ENCODE results near the gene TMEM121B. TPM values are rescaled to one million over a fixed set of nuclear protein-coding genes. Genes with fewer than 3 reads are reported as not detected.

The TMEM121B gene
- total and polyA plus RNA-seq, 2 experiments from 2014 or later = 2.0 to 7.2 TPM

DNA sequence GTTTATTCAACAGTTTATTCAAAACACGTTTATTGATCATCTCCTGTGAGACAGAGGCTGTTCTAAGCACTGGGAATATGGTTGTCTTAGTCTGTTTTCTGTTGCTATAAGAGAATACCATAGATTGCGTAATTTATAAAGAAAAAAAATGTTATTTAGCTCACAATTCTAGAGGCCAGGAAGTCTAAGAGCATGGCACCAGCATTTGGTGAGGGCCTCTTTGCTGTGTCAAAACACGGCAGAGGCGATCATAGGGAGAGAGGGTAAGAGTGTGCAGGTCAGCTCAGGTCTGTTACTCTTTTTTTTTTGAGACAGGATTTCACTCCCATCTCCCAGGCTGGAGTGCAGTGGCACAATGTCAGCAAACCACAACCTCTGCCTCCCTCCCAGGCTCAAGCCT lies 41.6 kb downstream of the TMEM121B start:
- no peak overlapping the region for H3K4me3 Mint-ChIP-seq
- no peak for DNase-seq (ENCODE audit: low spot score)
- Histone ChIP-seq H3F3A (replicated peaks; ENCODE audit: low read depth) (peaks cover 7% of the 10 kb centered on the region), H3K4me3 (no peak overlapping the region), H2AFZ (peak overlapping the region; percentile 15; the same call in 1 of the 2 replicates), H3K27me3 (ENCODE audit: insufficient read depth) (peaks cover 7% of the 10 kb centered on the region; the same call in 1 of the 2 replicates), H4K20me1 (replicated peaks; ENCODE audit: insufficient read depth) (no peaks in the 10 kb centered on the region), H3K36me3 (ENCODE audit: insufficient read depth) (no peaks in the 10 kb centered on the region), H3K4me1 (ENCODE audit: insufficient read depth) (0 out of 2 replicates have a peak, but pooled peaks cover 5% of the 10 kb centered on the region), H3K27ac (ENCODE audit: low read depth) (no peak overlapping the region), H3K79me2 (replicated peaks; ENCODE audit: insufficient read depth) (no peaks in the 10 kb centered on the region), H3K9me2 (ENCODE audit: insufficient read depth) (no peaks in the 10 kb centered on the region), H3K4me2 (no peak overlapping the region)
- no peak for ATAC-seq
- H3K36me3 Mint-ChIP-seq (ENCODE audit: low read depth) = no peaks in the 10 kb centered on the region
- TF ChIP-seq CREB1 (CRISPR knock-in tag; IDR thresholded peaks at IDR 0.05; ENCODE audit: low read depth) = no peak
- no peak for TF ChIP-seq EZH2phosphoT487 (IDR thresholded peaks at IDR 0.05; ENCODE audit: unreplicated experiment)
- TF ChIP-seq, protein P1, sequence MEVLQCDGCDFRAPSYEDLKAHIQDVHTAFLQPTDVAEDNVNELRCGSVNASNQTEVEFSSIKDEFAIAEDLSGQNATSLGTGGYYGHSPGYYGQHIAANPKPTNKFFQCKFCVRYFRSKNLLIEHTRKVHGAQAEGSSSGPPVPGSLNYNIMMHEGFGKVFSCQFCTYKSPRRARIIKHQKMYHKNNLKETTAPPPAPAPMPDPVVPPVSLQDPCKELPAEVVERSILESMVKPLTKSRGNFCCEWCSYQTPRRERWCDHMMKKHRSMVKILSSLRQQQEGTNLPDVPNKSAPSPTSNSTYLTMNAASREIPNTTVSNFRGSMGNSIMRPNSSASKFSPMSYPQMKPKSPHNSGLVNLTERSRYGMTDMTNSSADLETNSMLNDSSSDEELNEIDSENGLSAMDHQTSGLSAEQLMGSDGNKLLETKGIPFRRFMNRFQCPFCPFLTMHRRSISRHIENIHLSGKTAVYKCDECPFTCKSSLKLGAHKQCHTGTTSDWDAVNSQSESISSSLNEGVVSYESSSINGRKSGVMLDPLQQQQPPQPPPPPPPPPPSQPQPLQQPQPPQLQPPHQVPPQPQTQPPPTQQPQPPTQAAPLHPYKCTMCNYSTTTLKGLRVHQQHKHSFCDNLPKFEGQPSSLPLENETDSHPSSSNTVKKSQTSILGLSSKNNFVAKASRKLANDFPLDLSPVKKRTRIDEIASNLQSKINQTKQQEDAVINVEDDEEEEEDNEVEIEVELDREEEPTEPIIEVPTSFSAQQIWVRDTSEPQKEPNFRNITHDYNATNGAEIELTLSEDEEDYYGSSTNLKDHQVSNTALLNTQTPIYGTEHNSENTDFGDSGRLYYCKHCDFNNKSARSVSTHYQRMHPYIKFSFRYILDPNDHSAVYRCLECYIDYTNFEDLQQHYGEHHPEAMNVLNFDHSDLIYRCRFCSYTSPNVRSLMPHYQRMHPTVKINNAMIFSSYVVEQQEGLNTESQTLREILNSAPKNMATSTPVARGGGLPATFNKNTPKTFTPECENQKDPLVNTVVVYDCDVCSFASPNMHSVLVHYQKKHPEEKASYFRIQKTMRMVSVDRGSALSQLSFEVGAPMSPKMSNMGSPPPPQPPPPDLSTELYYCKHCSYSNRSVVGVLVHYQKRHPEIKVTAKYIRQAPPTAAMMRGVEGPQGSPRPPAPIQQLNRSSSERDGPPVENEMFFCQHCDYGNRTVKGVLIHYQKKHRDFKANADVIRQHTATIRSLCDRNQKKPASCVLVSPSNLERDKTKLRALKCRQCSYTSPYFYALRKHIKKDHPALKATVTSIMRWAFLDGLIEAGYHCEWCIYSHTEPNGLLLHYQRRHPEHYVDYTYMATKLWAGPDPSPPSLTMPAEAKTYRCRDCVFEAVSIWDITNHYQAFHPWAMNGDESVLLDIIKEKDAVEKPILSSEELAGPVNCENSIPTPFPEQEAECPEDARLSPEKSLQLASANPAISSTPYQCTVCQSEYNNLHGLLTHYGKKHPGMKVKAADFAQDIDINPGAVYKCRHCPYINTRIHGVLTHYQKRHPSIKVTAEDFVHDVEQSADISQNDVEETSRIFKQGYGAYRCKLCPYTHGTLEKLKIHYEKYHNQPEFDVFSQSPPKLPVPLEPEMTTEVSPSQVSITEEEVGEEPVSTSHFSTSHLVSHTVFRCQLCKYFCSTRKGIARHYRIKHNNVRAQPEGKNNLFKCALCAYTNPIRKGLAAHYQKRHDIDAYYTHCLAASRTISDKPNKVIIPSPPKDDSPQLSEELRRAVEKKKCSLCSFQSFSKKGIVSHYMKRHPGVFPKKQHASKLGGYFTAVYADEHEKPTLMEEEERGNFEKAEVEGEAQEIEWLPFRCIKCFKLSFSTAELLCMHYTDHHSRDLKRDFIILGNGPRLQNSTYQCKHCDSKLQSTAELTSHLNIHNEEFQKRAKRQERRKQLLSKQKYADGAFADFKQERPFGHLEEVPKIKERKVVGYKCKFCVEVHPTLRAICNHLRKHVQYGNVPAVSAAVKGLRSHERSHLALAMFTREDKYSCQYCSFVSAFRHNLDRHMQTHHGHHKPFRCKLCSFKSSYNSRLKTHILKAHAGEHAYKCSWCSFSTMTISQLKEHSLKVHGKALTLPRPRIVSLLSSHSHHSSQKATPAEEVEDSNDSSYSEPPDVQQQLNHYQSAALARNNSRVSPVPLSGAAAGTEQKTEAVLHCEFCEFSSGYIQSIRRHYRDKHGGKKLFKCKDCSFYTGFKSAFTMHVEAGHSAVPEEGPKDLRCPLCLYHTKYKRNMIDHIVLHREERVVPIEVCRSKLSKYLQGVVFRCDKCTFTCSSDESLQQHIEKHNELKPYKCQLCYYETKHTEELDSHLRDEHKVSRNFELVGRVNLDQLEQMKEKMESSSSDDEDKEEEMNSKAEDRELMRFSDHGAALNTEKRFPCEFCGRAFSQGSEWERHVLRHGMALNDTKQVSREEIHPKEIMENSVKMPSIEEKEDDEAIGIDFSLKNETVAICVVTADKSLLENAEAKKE (CRISPR knock-in tag; IDR thresholded peaks at IDR 0.05) = no peak
- no peak for TF ChIP-seq POLR2AphosphoS5 (IDR thresholded peaks at IDR 0.05; ENCODE audit: low read depth)
- TF ChIP-seq JUNB (IDR thresholded peaks at IDR 0.05; ENCODE audit: unreplicated experiment) = no peak
- no peak for TF ChIP-seq NANOG (IDR thresholded peaks at IDR 0.05; ENCODE audit: borderline replicate concordance)
- TF ChIP-seq STAT1 (IDR thresholded peaks at IDR 0.05; ENCODE audit: unreplicated experiment) = no peak
- no peak for TF ChIP-seq ZNF114 (CRISPR knock-in tag; IDR thresholded peaks at IDR 0.05)
- H3K27me3 Mint-ChIP-seq (ENCODE audit: insufficient read depth, low read depth, poor library complexity) = peaks cover 11% of the 10 kb centered on the region
- peaks cover 4% of the 10 kb centered on the region; the same call in 1 of the 3 replicates for H3K4me1 Mint-ChIP-seq
- H3K27ac Mint-ChIP-seq = no peak overlapping the region
- no peaks in the 10 kb centered on the region for H3K9me3 Mint-ChIP-seq

All from GM23338 (cell line).